SK-N-SH treated with all-trans-retinoic acid at 6 μM for 48 hours (cell line): Measurements from ENCODE around the gene UGT1A8.

Source experiments
- CREB5 ChIP-seq: fragments of 250-450 bp; sonication (Bioruptor Pico); IDR thresholded peaks from 2 replicates; pipeline ENCODE4 v1.5.1; 2020; ENCODE audit warnings: low read depth, mild to moderate bottlenecking, moderate library complexity
- CSRNP3 ChIP-seq: fragments of 250-450 bp; sonication (Bioruptor Pico); IDR thresholded peaks from 2 replicates; pipeline ENCODE4 v1.5.1; 2021; ENCODE audit warnings: mild to moderate bottlenecking, moderate library complexity
- GLIS3 ChIP-seq: fragments of 250-450 bp; sonication (Bioruptor Pico); IDR thresholded peaks from 2 replicates; pipeline ENCODE4 v1.5.0; 2020; ENCODE audit warnings: mild to moderate bottlenecking, moderate library complexity
- ISL1 ChIP-seq: fragments of 250-450 bp; sonication (Bioruptor Pico); IDR thresholded peaks from 2 replicates; pipeline ENCODE4 v2.1.2; 2022; ENCODE audit warnings: mild to moderate bottlenecking, moderate library complexity
- SNAI2 ChIP-seq: fragments of 250-450 bp; sonication (Bioruptor Pico); IDR thresholded peaks from 2 replicates; pipeline ENCODE4 v1.5.0; 2020; ENCODE audit warnings: mild to moderate bottlenecking, moderate library complexity
- ZC3H10 ChIP-seq: fragments of 250-450 bp; sonication (Bioruptor Pico); IDR thresholded peaks from 2 replicates; pipeline ENCODE4 v1.5.1; 2021; ENCODE audit warnings: mild to moderate bottlenecking, moderate library complexity
- ZNF70 ChIP-seq: fragments of 450-650 bp; formaldehyde crosslinking; IDR thresholded peaks from 2 replicates; pipeline ENCODE4 v1.5.0; 2020; ENCODE audit warnings: mild to moderate bottlenecking, moderate library complexity
- ZNF8 ChIP-seq: fragments of 450-650 bp; formaldehyde crosslinking; IDR thresholded peaks from 2 replicates; pipeline ENCODE4 v1.5.0; 2020; ENCODE audit warnings: mild to moderate bottlenecking, moderate library complexity
- TF ChIP-seq, protein P1 (sequence below): fragments of 250-450 bp; sonication (Bioruptor Pico); IDR thresholded peaks from 2 replicates; pipeline ENCODE4 v1.8.0; 2020; ENCODE audit warnings: mild to moderate bottlenecking, moderate library complexity, borderline replicate concordance

DNA sequence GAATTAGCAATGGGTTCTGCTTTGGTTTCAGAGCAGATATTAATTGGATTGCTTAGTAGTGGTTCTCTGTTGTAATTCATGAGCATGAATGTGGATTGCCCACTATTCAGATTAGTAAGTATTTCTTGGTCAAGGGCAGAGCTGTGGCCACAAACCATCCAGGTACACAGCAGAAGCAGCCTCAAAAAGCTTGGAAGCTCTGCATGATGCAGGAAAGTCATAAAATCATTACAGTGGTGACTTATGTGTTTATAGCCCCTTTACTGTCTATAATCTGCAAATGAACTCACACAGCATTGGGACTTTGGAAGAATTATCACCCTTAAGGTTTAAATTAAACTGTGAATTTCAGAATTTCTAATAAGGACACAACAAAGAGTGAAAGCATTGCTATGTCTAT is 140.7 kb downstream of the UGT1A8 start:
- no peak for TF ChIP-seq ZC3H10 (CRISPR knock-in tag)
- no peak for TF ChIP-seq ISL1 (CRISPR knock-in tag)
- TF ChIP-seq, protein P1, sequence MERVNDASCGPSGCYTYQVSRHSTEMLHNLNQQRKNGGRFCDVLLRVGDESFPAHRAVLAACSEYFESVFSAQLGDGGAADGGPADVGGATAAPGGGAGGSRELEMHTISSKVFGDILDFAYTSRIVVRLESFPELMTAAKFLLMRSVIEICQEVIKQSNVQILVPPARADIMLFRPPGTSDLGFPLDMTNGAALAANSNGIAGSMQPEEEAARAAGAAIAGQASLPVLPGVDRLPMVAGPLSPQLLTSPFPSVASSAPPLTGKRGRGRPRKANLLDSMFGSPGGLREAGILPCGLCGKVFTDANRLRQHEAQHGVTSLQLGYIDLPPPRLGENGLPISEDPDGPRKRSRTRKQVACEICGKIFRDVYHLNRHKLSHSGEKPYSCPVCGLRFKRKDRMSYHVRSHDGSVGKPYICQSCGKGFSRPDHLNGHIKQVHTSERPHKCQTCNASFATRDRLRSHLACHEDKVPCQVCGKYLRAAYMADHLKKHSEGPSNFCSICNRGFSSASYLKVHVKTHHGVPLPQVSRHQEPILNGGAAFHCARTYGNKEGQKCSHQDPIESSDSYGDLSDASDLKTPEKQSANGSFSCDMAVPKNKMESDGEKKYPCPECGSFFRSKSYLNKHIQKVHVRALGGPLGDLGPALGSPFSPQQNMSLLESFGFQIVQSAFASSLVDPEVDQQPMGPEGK (CRISPR knock-in tag) = no peak
- TF ChIP-seq CREB5 (CRISPR knock-in tag) = no peak
- TF ChIP-seq SNAI2 = no peak
- TF ChIP-seq CSRNP3 (CRISPR knock-in tag) = no peak
- no peak for TF ChIP-seq ZNF70 (CRISPR knock-in tag)
- no peak for TF ChIP-seq ZNF8
- TF ChIP-seq GLIS3 (CRISPR knock-in tag) = no peak
